Cortex of kidney (tissue), 1 donor: ENCODE measurements around the gene WDR35.
"Not testable (repeated sequence)": the region's sequence is repeated elsewhere in the genome, so short reads cannot be mapped to it uniquely, and the experiment has no call there.

Source experiments
- DNase-seq: peaks from one replicate; lab custom pipeline; 2025; lab: John Stamatoyannopoulos, UW

WDR35 gene

GRCh38 chr2:19937004-19937403 is 52.9 kb downstream of the WDR35 start:
- DNase-seq, result no peak

- DNase-seq, result no peak
Observed at GRCh38 chr2:19936203-19936602, 53.7 kb downstream of the WDR35 start.

- DNase-seq, result no peak
Observed at GRCh38 chr2:19933351-19933981, 56.4 kb downstream of the WDR35 start.

GRCh38 chr2:19932928-19933327 is 57.0 kb downstream of the WDR35 start:
- no peak for DNase-seq

- no peak for DNase-seq
Observed at GRCh38 chr2:19929226-19929625, 60.7 kb downstream of the WDR35 start.

GRCh38 chr2:19927816-19928215 is 62.1 kb downstream of the WDR35 start:
- DNase-seq, result not testable (repeated sequence)

- not testable (repeated sequence) for DNase-seq
Observed at GRCh38 chr2:19924526-19924925, 65.4 kb downstream of the WDR35 start.

- not testable (repeated sequence) for DNase-seq
Observed at GRCh38 chr2:19922188-19922587, 67.7 kb downstream of the WDR35 start.

GRCh38 chr2:19916385-19916950 is 73.4 kb downstream of the WDR35 start:
- no peak for DNase-seq

GRCh38 chr2:19914266-19914975 is 75.5 kb downstream of the WDR35 start:
- DNase-seq, result no peak

GRCh38 chr2:19911808-19912509 is 77.9 kb downstream of the WDR35 start:
- no peak for DNase-seq

- DNase-seq, result no peak
Observed at GRCh38 chr2:19902216-19902740, 87.6 kb downstream of the WDR35 start.

GRCh38 chr2:19901442-19902215 is 88.3 kb downstream of the WDR35 start, which contains the start of gene TTC32:
Gene TTC32 (minus strand): TSS chr2:19901983. CDS start chr2:19901854, 129 bp downstream.
- peak; percentile 64 for DNase-seq

- no peak for DNase-seq
Observed at GRCh38 chr2:19900931-19901441, 88.9 kb downstream of the WDR35 start.

- DNase-seq, result no peak
Observed at GRCh38 chr2:19899985-19900930, 89.6 kb downstream of the WDR35 start.

- DNase-seq, result no peak
Observed at GRCh38 chr2:19898592-19899329, 91.1 kb downstream of the WDR35 start.

GRCh38 chr2:19897623-19898245 is 92.2 kb downstream of the WDR35 start:
- no peak for DNase-seq

- DNase-seq, result no peak
Observed at GRCh38 chr2:19895535-19895934, 94.4 kb downstream of the WDR35 start.
